ENCODE data around the gene CAMKK1. TPM values are rescaled to one million over a fixed set of nuclear protein-coding genes. Genes with fewer than 3 reads are reported as not detected.

The CAMKK1 gene
- total RNA-seq, 6 donors from 2014 or later = 4.9 to 23.0 (median 11.0) TPM

DNA sequence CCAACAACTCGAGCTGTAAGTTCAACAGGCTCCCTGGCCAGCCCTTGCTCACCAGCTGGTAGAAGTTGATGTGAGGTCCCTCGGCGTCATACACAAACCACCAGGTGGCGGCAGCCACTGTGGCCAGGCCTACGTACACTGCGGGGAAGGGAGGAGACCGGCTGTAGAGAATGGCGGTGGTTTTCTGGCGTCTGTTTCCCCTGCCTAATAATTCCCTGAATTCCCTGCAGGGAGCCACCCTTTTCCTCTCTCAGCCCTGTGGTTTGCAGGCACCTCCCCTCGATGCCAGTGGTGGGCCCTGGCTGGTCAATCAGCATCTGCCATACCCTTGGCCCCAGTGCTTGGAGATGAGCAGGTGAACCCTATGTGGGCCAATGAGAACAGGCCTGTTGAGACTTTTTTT, 42.3 kb upstream of the CAMKK1 start:
- ATAC-seq (ENCODE audit: low FRiP score in 2 of 2) (peak; percentile 69 to 87), DNase-seq (peak; percentile 83)
- no peak for TF ChIP-seq POLR2A (IDR thresholded peaks at IDR 0.05)
- TF ChIP-seq, protein P1, sequence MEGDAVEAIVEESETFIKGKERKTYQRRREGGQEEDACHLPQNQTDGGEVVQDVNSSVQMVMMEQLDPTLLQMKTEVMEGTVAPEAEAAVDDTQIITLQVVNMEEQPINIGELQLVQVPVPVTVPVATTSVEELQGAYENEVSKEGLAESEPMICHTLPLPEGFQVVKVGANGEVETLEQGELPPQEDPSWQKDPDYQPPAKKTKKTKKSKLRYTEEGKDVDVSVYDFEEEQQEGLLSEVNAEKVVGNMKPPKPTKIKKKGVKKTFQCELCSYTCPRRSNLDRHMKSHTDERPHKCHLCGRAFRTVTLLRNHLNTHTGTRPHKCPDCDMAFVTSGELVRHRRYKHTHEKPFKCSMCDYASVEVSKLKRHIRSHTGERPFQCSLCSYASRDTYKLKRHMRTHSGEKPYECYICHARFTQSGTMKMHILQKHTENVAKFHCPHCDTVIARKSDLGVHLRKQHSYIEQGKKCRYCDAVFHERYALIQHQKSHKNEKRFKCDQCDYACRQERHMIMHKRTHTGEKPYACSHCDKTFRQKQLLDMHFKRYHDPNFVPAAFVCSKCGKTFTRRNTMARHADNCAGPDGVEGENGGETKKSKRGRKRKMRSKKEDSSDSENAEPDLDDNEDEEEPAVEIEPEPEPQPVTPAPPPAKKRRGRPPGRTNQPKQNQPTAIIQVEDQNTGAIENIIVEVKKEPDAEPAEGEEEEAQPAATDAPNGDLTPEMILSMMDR (IDR thresholded peaks at IDR 0.05) = peak; percentile 53 to 89 (median 76)
- TF ChIP-seq POLR2AphosphoS5 (IDR thresholded peaks at IDR 0.05) = no peak
- H3K4me1 ChIP-seq = peaks cover 0 to 9% (median 0%) of the 10 kb centered on the region in 4 donors
- no peak overlapping the region for H3K27ac ChIP-seq
- H3K36me3 ChIP-seq = peaks cover 0 to 49% (median 26%) of the 10 kb centered on the region in 4 donors
- no peak overlapping the region for H3K4me3 ChIP-seq
- no peaks in the 10 kb centered on the region for H3K9me3 ChIP-seq
- H3K27me3 ChIP-seq = no peaks in the 10 kb centered on the region
- WGBS, 2 donors = 18 to 25% methylated on average over 5 to 10 of the region's 10 CpGs

DNA sequence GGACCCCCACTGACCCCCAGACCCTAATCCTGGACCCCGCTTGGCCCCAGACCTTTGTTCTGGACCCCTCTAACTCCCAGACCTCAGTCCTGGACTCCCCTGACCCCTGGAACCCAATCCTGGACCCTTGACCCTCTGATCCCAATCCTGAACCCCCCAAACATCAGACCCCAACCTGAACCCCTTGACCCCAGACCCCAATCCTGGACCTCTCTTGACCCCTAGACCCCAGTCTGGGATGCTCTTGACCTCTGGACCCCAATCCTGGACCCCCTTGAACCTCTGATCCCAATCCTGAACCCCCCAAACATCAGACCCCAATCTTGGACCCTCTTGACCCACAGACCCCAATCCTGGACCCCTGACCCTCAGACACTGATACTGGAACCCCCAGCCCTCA, 36.9 kb upstream of the CAMKK1 start:
- H3K9me3 ChIP-seq = no peaks in the 10 kb centered on the region
- no peaks in the 10 kb centered on the region for H3K27me3 ChIP-seq
- DNase-seq (no peak), ATAC-seq (ENCODE audit: low FRiP score in 2 of 2) (no peak)
- H3K4me1 ChIP-seq = no peaks in the 10 kb centered on the region
- WGBS, 2 donors = 88 to 91% methylated on average over 1 of the region's 1 CpG
- H3K4me3 ChIP-seq = no peak overlapping the region
- H3K36me3 ChIP-seq = peaks cover 0 to 42% (median 17%) of the 10 kb centered on the region in 4 donors
- TF ChIP-seq, protein P1 (IDR thresholded peaks at IDR 0.05) = no peak
- TF ChIP-seq POLR2A (IDR thresholded peaks at IDR 0.05) (no peak), POLR2AphosphoS5 (IDR thresholded peaks at IDR 0.05) (no peak), EP300 (IDR thresholded peaks at IDR 0.05) (no peak)
- H3K27ac ChIP-seq = no peak overlapping the region

DNA sequence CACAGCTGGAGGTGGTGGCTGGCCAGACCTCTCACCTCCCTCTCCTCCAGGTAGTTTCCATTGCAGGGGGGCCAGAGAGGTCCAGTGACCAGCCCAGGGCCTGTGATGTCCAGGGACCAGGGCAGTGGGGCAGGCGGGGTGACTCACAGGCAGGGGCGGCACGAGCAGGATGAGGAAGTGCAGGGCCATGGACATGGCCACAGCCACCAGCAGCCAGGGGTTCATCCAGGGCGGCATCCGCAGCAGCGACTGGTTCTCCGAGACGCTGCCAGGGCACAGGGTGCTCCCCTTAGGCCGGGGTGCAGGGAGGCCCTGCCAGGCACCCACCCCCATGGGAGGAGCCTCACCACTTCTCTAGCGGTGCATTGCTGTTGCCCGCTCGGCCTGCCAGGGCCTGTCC, 36.3 kb upstream of the CAMKK1 start:
- no peak overlapping the region for H3K4me3 ChIP-seq
- H3K27me3 ChIP-seq = no peaks in the 10 kb centered on the region
- WGBS, 2 donors = 87 to 100% methylated on average over 3 to 12 of the region's 12 CpGs
- no peaks in the 10 kb centered on the region for H3K9me3 ChIP-seq
- H3K4me1 ChIP-seq = no peaks in the 10 kb centered on the region
- H3K27ac ChIP-seq = no peak overlapping the region
- peaks cover 0 to 48% (median 17%) of the 10 kb centered on the region in 4 donors for H3K36me3 ChIP-seq
- ATAC-seq (ENCODE audit: low FRiP score in 2 of 2) = peak in 1 of 2 donors; percentile 7
- TF ChIP-seq, protein P1 (IDR thresholded peaks at IDR 0.05) = no peak
- no peak for TF ChIP-seq POLR2A (IDR thresholded peaks at IDR 0.05)
- TF ChIP-seq EP300 (IDR thresholded peaks at IDR 0.05) = no peak
- no peak for TF ChIP-seq POLR2AphosphoS5 (IDR thresholded peaks at IDR 0.05)
- DNase-seq = no peak

DNA sequence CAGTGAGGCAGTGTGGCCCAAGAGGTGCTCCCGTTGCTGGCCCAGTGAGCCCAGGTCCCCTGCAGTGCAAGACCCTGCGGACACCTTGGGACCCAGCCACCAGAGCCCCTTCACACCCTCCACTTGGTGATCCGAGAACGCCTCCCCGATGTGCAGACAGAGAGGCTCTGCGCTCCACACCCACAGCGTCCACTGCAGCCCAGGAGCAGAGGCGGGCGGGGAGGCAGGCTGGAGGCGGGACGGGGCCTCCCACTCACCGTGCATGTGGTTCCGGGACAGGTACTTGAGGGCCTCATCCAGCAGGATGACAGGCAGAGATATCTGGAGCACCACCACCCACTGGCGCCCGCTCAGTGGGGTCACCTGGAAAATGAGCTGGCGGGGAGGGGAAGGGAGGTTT, 35.6 kb upstream of the CAMKK1 start:
- 66 to 73% methylated on average over 10 to 11 of the region's 16 CpGs for WGBS, 2 donors
- no peaks in the 10 kb centered on the region for H3K9me3 ChIP-seq
- H3K36me3 ChIP-seq = peaks cover 0 to 49% (median 16%) of the 10 kb centered on the region in 4 donors
- TF ChIP-seq POLR2A (IDR thresholded peaks at IDR 0.05) (no peak), POLR2AphosphoS5 (IDR thresholded peaks at IDR 0.05) (no peak), EP300 (IDR thresholded peaks at IDR 0.05) (no peak)
- TF ChIP-seq, protein P1 (IDR thresholded peaks at IDR 0.05) = no peak
- H3K27ac ChIP-seq = no peak overlapping the region
- DNase-seq = no peak
- H3K4me1 ChIP-seq = no peaks in the 10 kb centered on the region
- H3K4me3 ChIP-seq = no peak overlapping the region
- no peak for ATAC-seq (ENCODE audit: low FRiP score in 2 of 2)
- H3K27me3 ChIP-seq = no peaks in the 10 kb centered on the region

DNA sequence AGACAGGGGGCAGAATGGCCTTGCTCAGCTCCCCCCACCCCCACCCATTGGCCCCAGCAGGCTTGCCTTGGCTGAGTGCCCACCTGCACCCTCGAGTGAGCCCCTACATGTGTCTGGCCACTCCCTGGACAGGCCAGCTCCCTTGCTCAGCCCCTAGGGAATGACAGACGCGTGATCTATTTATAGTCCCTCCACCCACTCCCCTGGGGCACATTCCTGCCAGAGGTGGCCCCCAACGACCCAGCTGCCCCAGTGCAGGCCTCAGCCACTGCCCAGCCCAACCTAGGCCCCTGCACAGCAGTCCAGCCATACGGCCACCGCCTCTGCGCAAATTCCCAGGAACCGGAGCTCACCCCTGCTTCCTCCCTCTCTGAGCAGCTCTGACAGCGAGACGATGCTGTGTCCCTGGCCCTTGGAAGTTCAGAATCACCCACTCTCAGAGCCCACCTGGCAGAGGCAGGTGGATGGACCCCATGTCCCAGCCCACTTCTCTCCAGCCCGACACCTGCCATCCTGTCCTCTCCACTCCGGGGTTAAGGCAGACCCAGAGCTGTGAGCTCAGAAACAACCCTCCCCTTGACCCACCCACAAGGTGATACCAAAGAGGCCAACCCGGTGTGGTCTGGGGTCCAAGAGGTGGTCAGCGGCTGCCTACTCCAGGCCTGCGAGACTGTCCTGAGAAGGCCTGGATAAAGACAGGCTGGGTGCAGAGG, 34.9 kb upstream of the CAMKK1 start:
- ATAC-seq (ENCODE audit: low FRiP score in 2 of 2) = no peak

More for the DNA sequence above, 34.9 kb upstream of the CAMKK1 start:
- H3K36me3 ChIP-seq = peaks cover 0 to 49% (median 16%) of the 10 kb centered on the region in 4 donors
- no peaks in the 10 kb centered on the region for H3K9me3 ChIP-seq
- 85 to 87% methylated on average over 8 to 15 of the region's 15 CpGs for WGBS, 2 donors
- no peak for DNase-seq
- no peaks in the 10 kb centered on the region for H3K4me1 ChIP-seq
- H3K4me3 ChIP-seq = no peak overlapping the region
- no peak overlapping the region for H3K27ac ChIP-seq
- no peaks in the 10 kb centered on the region for H3K27me3 ChIP-seq
- TF ChIP-seq POLR2AphosphoS5 (IDR thresholded peaks at IDR 0.05) = no peak
- no peak for TF ChIP-seq POLR2A (IDR thresholded peaks at IDR 0.05)
- TF ChIP-seq, protein P1 (IDR thresholded peaks at IDR 0.05) = no peak
- no peak for TF ChIP-seq EP300 (IDR thresholded peaks at IDR 0.05)
